HepG2 (cell line): Measurements from ENCODE around the gene TLX3. TPM values are rescaled to one million over a fixed set of nuclear protein-coding genes. Genes with fewer than 3 reads are reported as not detected.

ENCODE experiments used
- ATAC-seq: fragments of 200-7000 bp; cut with Tn5 transposase; 3 replicates; pipeline ENCODE4 v1.9.1; 2020; ENCODE audit warnings: mild to moderate bottlenecking, moderate library complexity
- BruUV-seq: library from RNA; stranded (reverse); fragments of 400-500 nt; replicated peaks from 2 replicates; lab custom pipeline; 2021; lab: Mats Ljungman, UMichigan
- CTCF ChIA-PET: fragments of 300-600 bp; formaldehyde crosslinking; extraction: SDS; loops from one replicate; lab custom pipeline; 2021; ENCODE audit warnings: low total read pairs, inconsistent platforms, low intra/inter-chr PET ratio; lab: Yijun Ruan, JAX
- POLR2A ChIA-PET: fragments of 350-600 bp; sonication (Branson Sonifier 250); formaldehyde crosslinking; loops from one replicate; lab custom pipeline; 2020; ENCODE audit warnings: antibody characterized with exemption, inconsistent platforms; lab: Yijun Ruan, JAX
- DNase-seq: peaks from one replicate; pipeline ENCODE4 v3.0.0-alpha.2; 2015; ENCODE audit warnings: low spot score
- FAIRE-seq: peaks from 3 replicates; lab custom pipeline; 2011; peaks lifted over from hg19 to GRCh38; lab: Jason Lieb, UNC
- H2AFZ ChIP-seq: one replicate; pipeline ENCODE4 v1.6.1; 2011; ENCODE audit warnings: low read length, inconsistent platforms
- H3K27ac ChIP-seq: fragments of 300-600 bp; 3 replicates; pipeline ENCODE4 v1.8.0; 2011; ENCODE audit warnings: mixed run types, mild to moderate bottlenecking, mixed read lengths, low read length, inconsistent platforms; ENCODE audit not compliant: insufficient read depth; ENCODE audit errors: extremely low read length
- H3K27me3 ChIP-seq, 2 experiments: fragments of 200-600 bp in 1 of 2; 2 replicates in 1 of 2; 3 replicates in 1 of 2; pipeline versions ENCODE4 v1.6.0 to v1.8.0; 2011; ENCODE audit warnings: low read length in 2 of 2, mild to moderate bottlenecking in 2 of 2, moderate library complexity in 2 of 2, inconsistent platforms in 1 of 2; ENCODE audit not compliant: insufficient read depth in 2 of 2, control insufficient read depth in 1 of 2
- H3K36me3 ChIP-seq, 2 experiments: fragments of 200-600 bp in 1 of 2; replicated peaks in 1 of 2; 2 replicates in 1 of 2; 3 replicates in 1 of 2; pipeline versions ENCODE4 v1.5.1 to v1.8.0; 2011; ENCODE audit warnings: low read length in 2 of 2, inconsistent platforms in 1 of 2; ENCODE audit not compliant: insufficient read depth in 2 of 2, control insufficient read depth in 1 of 2
- H3K4me1 ChIP-seq: 2 replicates; pipeline ENCODE4 v1.5.1; 2012; ENCODE audit warnings: low read length, inconsistent platforms; ENCODE audit not compliant: insufficient read depth
- H3K4me2 ChIP-seq: 2 replicates; pipeline ENCODE4 v1.6.0; 2011; ENCODE audit warnings: low read depth, low read length, inconsistent platforms
- H3K4me3 ChIP-seq, 3 experiments: fragments of 200-600 bp in 1 of 3; sonication (generic), shearing (Covaris generic) in 1 of 3; replicated peaks in 1 of 3; 2 replicates each; pipeline ENCODE4 v1.5.1; 2011 to 2016; ENCODE audit warnings: low read length in 3 of 3, inconsistent platforms in 2 of 3, low read depth in 2 of 3, mild to moderate bottlenecking in 2 of 3, control low read depth in 1 of 3, mixed read lengths in 1 of 3; ENCODE audit not compliant: insufficient read depth in 1 of 3
- H3K79me2 ChIP-seq: one replicate; pipeline ENCODE4 v1.6.1; 2011; ENCODE audit warnings: low read length, inconsistent platforms; ENCODE audit not compliant: insufficient read depth
- H3K9ac ChIP-seq: 2 replicates; pipeline ENCODE4 v1.6.0; 2011; ENCODE audit warnings: mild to moderate bottlenecking, low read depth, low read length, inconsistent platforms; ENCODE audit not compliant: insufficient read depth
- H3K9me3 ChIP-seq: 2 replicates; pipeline ENCODE4 v1.5.1; 2012; ENCODE audit warnings: mild to moderate bottlenecking, low read length
- H4K20me1 ChIP-seq: 2 replicates; pipeline ENCODE4 v1.6.0; 2011; ENCODE audit warnings: inconsistent platforms, mild to moderate bottlenecking, low read length, moderate library complexity; ENCODE audit not compliant: insufficient read depth
- FOXO4 ChIP-seq: sonication (generic); formaldehyde crosslinking; conservative IDR thresholded peaks from 2 replicates; pipeline ENCODE4 v1.8.1; 2023; ENCODE audit warnings: missing genetic modification reagents
- MED13 ChIP-seq: sonication (generic); formaldehyde crosslinking; IDR thresholded peaks from 2 replicates; pipeline ENCODE4 v1.5.0; 2020; ENCODE audit warnings: missing genetic modification reagents
- NFATC3 ChIP-seq: sonication (generic); formaldehyde crosslinking; IDR thresholded peaks from 2 replicates; pipeline ENCODE4 v1.5.1; 2020; ENCODE audit warnings: mild to moderate bottlenecking, missing genetic modification reagents
- NFYB ChIP-seq: sonication (generic); formaldehyde crosslinking; IDR thresholded peaks from 2 replicates; pipeline ENCODE4 v1.4.0; 2020; ENCODE audit warnings: missing genetic modification reagents
- ZNF766 ChIP-seq: sonication (generic); formaldehyde crosslinking; IDR thresholded peaks from 2 replicates; pipeline ENCODE4 v1.5.0; 2020; ENCODE audit warnings: missing genetic modification reagents, borderline replicate concordance
- ZSCAN5A ChIP-seq: sonication (generic); formaldehyde crosslinking; IDR thresholded peaks from 2 replicates; pipeline ENCODE4 v1.8.0; 2022; ENCODE audit warnings: mild to moderate bottlenecking, missing genetic modification reagents, borderline replicate concordance
- in situ Hi-C: cut with HindIII; loops from 2 replicates; pipeline ENCODE4 v1.10.0; 2017; ENCODE audit warnings: low pct_unique_long_range_greater_than_20kb; ENCODE audit not compliant: extremely low pct_ligation_motif_present
- intact Hi-C: fragments of 100-400 bp; cut with micrococcal nuclease; formaldehyde crosslinking; loops from one replicate; pipeline ENCODE4 v1.10.0; 2022; ENCODE audit not compliant: unreplicated experiment
- polyA plus RNA-seq, 8 experiments: library from polyadenylated mRNA; depleted of rRNA in 3 of 8; stranded (reverse) in 7 of 8; unstranded in 1 of 8; fragments of >200 nt; fragmentation: Illumina TruSeq in 4 of 8; extraction: Trizol in 4 of 8; gene quantifications; 2 replicates each; pipeline versions ENCODE4 v1.2.1 to v1.2.3, GENCODE V29; 2011 to 2016; ENCODE audit warnings: low read depth in 4 of 8, missing spikeins in 1 of 8, mixed read lengths in 1 of 8; ENCODE audit not compliant: insufficient read depth in 1 of 8
- total RNA-seq, 5 experiments: library from RNA; depleted of rRNA; stranded (reverse); fragments of >200 nt; fragmentation: Illumina TruSeq; extraction: Trizol; gene quantifications; 2 replicates each; pipeline ENCODE4 v1.2.3, GENCODE V29; 2016; ENCODE audit warnings: low read depth in 1 of 5
- TF ChIP-seq, protein P1 (sequence below): sonication (generic); formaldehyde crosslinking; IDR thresholded peaks from 2 replicates; pipeline ENCODE4 v1.4.0; 2020; ENCODE audit warnings: missing genetic modification reagents, borderline replicate concordance
- TF ChIP-seq, protein P2 (sequence below): sonication (generic); formaldehyde crosslinking; IDR thresholded peaks from 2 replicates; pipeline ENCODE4 v1.4.0; 2020; ENCODE audit warnings: missing genetic modification reagents, mild to moderate bottlenecking, borderline replicate concordance
- TF ChIP-seq, protein P3 (sequence below): IDR thresholded peaks from 2 replicates; pipeline ENCODE4 v1.6.1; 2016

TLX3 gene
- total and polyA plus RNA-seq, 2 of the 13 experiments (the other 11 are each of a cell fraction or from before 2014, with no cell fraction given), result not detected

- TF ChIP-seq FOXO4 (CRISPR knock-in tag), result no peak
- no peak for TF ChIP-seq ZNF766 (CRISPR knock-in tag)
- TF ChIP-seq MED13 (CRISPR knock-in tag), result no peak
- TF ChIP-seq ZSCAN5A (CRISPR knock-in tag), result no peak
Observed at GRCh38 chr5:171261904-171262303, 47.1 kb upstream of the TLX3 start (continued).

DNA sequence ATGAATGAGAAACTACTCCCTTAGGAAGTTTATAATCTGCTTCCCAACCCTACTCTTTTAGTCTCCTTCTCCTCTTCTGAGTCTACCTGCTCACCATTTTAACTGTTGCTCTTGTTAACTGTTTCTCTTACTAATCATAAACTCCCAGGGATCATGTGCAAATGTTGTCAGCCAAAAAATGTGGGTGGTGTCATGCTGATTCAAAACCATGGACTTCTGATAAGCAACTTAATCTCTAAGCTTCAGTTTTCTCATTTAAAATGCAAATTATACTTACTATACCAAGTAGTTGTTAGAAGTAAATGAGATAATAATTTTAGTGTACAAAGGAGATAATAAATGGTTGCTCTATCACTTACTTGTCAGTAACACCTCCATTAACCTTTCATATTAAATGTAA is 45.9 kb upstream of the TLX3 start:
- intact Hi-C loops (no loop called here), in situ Hi-C loops (no loop called here)
- DNase-seq, result no peak
- Histone ChIP-seq H3K9ac (no peak overlapping the region), H3K4me2 (no peak overlapping the region), H3K9me3 (no peaks in the 10 kb centered on the region), H4K20me1 (no peaks in the 10 kb centered on the region), H3K36me3 (no peaks in the 10 kb centered on the region), H3K4me1 (no peaks in the 10 kb centered on the region), H3K27me3 (no peaks in the 10 kb centered on the region), H2AFZ (no peak overlapping the region), H3K79me2 (no peaks in the 10 kb centered on the region), H3K4me3 (no peak overlapping the region), H3K27ac (no peak overlapping the region)
- CTCF ChIA-PET, result no interaction called here
- POLR2A ChIA-PET, result no interaction called here
- no TSS peak for BruUV-seq
- no peak for FAIRE-seq
- no peak for ATAC-seq
- TF ChIP-seq, protein P1, sequence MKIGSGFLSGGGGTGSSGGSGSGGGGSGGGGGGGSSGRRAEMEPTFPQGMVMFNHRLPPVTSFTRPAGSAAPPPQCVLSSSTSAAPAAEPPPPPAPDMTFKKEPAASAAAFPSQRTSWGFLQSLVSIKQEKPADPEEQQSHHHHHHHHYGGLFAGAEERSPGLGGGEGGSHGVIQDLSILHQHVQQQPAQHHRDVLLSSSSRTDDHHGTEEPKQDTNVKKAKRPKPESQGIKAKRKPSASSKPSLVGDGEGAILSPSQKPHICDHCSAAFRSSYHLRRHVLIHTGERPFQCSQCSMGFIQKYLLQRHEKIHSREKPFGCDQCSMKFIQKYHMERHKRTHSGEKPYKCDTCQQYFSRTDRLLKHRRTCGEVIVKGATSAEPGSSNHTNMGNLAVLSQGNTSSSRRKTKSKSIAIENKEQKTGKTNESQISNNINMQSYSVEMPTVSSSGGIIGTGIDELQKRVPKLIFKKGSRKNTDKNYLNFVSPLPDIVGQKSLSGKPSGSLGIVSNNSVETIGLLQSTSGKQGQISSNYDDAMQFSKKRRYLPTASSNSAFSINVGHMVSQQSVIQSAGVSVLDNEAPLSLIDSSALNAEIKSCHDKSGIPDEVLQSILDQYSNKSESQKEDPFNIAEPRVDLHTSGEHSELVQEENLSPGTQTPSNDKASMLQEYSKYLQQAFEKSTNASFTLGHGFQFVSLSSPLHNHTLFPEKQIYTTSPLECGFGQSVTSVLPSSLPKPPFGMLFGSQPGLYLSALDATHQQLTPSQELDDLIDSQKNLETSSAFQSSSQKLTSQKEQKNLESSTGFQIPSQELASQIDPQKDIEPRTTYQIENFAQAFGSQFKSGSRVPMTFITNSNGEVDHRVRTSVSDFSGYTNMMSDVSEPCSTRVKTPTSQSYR (CRISPR knock-in tag), result no peak
- TF ChIP-seq, protein P2, sequence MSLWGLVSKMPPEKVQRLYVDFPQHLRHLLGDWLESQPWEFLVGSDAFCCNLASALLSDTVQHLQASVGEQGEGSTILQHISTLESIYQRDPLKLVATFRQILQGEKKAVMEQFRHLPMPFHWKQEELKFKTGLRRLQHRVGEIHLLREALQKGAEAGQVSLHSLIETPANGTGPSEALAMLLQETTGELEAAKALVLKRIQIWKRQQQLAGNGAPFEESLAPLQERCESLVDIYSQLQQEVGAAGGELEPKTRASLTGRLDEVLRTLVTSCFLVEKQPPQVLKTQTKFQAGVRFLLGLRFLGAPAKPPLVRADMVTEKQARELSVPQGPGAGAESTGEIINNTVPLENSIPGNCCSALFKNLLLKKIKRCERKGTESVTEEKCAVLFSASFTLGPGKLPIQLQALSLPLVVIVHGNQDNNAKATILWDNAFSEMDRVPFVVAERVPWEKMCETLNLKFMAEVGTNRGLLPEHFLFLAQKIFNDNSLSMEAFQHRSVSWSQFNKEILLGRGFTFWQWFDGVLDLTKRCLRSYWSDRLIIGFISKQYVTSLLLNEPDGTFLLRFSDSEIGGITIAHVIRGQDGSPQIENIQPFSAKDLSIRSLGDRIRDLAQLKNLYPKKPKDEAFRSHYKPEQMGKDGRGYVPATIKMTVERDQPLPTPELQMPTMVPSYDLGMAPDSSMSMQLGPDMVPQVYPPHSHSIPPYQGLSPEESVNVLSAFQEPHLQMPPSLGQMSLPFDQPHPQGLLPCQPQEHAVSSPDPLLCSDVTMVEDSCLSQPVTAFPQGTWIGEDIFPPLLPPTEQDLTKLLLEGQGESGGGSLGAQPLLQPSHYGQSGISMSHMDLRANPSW, result no peak
- TF ChIP-seq NFATC3 (CRISPR knock-in tag) (no peak), NFYB (CRISPR knock-in tag) (no peak)
- TF ChIP-seq, protein P3, sequence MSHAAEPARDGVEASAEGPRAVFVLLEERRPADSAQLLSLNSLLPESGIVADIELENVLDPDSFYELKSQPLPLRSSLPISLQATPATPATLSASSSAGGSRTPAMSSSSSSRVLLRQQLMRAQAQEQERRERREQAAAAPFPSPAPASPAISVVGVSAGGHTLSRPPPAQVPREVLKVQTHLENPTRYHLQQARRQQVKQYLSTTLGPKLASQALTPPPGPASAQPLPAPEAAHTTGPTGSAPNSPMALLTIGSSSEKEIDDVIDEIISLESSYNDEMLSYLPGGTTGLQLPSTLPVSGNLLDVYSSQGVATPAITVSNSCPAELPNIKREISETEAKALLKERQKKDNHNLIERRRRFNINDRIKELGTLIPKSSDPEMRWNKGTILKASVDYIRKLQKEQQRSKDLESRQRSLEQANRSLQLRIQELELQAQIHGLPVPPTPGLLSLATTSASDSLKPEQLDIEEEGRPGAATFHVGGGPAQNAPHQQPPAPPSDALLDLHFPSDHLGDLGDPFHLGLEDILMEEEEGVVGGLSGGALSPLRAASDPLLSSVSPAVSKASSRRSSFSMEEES (CRISPR knock-in tag), result no peak
